ENCODE data around the gene ATXN7L2. TPM values are rescaled to one million over a fixed set of nuclear protein-coding genes. Genes with fewer than 3 reads are reported as not detected.

ATXN7L2 gene
- polyA plus RNA-seq, 1 donor from 2014 or later = 16.9 TPM

DNA sequence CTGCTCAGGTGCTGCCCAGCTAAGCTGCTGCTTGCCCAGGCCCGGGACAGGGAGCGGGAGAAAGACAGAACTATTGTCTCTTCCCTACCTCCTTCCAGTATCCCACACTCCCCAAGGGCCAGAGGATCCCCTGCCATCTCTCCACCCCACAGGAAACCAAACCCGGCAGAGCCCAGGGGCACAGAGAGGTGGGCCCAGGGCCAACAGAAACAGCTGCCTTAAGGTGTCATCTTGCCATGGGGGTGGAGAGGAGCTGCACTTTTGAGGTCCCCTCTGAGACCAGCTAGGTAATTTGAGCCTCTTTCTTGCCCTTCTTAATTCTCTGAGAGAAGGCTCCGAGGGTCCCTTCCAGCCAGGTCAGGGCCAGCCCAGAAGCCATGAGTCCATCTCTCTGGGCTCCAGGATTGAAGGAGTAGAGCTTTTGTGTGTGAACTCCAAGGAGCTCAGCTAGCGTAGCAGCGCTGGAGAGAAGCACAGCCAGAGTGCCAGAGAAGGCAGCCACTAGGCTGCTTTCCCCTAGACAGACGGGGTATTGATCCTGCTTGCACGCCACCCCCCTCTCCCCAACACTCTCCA is 46.3 kb downstream of the ATXN7L2 start (continued):
- TF ChIP-seq, protein P1, sequence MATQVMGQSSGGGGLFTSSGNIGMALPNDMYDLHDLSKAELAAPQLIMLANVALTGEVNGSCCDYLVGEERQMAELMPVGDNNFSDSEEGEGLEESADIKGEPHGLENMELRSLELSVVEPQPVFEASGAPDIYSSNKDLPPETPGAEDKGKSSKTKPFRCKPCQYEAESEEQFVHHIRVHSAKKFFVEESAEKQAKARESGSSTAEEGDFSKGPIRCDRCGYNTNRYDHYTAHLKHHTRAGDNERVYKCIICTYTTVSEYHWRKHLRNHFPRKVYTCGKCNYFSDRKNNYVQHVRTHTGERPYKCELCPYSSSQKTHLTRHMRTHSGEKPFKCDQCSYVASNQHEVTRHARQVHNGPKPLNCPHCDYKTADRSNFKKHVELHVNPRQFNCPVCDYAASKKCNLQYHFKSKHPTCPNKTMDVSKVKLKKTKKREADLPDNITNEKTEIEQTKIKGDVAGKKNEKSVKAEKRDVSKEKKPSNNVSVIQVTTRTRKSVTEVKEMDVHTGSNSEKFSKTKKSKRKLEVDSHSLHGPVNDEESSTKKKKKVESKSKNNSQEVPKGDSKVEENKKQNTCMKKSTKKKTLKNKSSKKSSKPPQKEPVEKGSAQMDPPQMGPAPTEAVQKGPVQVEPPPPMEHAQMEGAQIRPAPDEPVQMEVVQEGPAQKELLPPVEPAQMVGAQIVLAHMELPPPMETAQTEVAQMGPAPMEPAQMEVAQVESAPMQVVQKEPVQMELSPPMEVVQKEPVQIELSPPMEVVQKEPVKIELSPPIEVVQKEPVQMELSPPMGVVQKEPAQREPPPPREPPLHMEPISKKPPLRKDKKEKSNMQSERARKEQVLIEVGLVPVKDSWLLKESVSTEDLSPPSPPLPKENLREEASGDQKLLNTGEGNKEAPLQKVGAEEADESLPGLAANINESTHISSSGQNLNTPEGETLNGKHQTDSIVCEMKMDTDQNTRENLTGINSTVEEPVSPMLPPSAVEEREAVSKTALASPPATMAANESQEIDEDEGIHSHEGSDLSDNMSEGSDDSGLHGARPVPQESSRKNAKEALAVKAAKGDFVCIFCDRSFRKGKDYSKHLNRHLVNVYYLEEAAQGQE (IDR thresholded peaks at IDR 0.05; ENCODE audit: borderline replicate concordance) = no peak
- no peak for TF ChIP-seq EZH2 (IDR thresholded peaks at IDR 0.05; ENCODE audit: borderline replicate concordance, insufficient read depth, low read length, poor library complexity, severe bottlenecking)

DNA sequence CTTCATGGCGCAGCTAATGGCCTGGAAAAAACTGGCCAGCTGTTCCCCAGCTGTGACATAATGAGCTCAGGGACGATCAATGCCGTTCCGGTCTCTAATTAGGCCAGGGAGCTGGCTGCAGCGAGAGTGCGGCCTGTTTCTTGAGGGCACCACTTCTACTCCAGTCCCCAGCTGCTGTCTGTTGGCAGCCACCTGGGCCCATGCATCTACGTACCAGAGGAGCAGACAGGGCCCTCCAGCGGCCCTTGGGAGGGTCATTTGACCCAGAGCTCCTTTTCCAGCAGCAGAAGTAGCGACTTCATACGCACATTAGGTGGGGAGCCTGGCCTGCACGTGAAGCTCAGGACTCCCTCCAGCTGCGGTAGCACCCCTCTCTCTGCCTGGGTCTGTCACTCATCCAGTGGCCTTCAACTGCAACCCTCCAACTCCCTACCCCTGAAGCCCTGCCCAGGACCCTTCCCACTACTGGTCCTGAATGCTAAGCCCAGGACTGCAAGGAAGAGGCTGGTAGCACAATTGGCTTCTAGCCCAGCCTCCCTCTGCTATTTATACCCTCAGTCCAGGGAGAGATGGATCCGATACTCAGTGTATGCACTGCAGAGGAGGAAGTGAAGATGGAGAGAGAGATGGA is 46.9 kb downstream of the ATXN7L2 start:
- no peaks in the 10 kb centered on the region for H3K27me3 ChIP-seq (ENCODE audit: insufficient read depth, low read depth, low read length)
- no peaks in the 10 kb centered on the region for H3K79me2 ChIP-seq (replicated peaks; ENCODE audit: insufficient read depth, low read length)
- H3K36me3 ChIP-seq (ENCODE audit: insufficient read depth, low read length) = no peaks in the 10 kb centered on the region
- H3K27ac ChIP-seq (ENCODE audit: low read length) = peak overlapping the region; percentile 12
- TF ChIP-seq EZH2 (IDR thresholded peaks at IDR 0.05; ENCODE audit: borderline replicate concordance, insufficient read depth, low read length, poor library complexity, severe bottlenecking) (no peak), POLR2AphosphoS5 (IDR thresholded peaks at IDR 0.05) (peak; percentile 24)
- no peaks in the 10 kb centered on the region for H3F3A ChIP-seq (ENCODE audit: insufficient read depth, low read length, poor library complexity, severe bottlenecking)
- H3K4me2 ChIP-seq (ENCODE audit: low read length) = no peak overlapping the region
- no peak overlapping the region for H3K4me3 ChIP-seq (ENCODE audit: low read length)
- H3K9me3 ChIP-seq (ENCODE audit: low read length) = no peaks in the 10 kb centered on the region
- H2AFZ ChIP-seq (ENCODE audit: low read depth, low read length) = no peak overlapping the region
- no peaks in the 10 kb centered on the region for H3K9me2 ChIP-seq (ENCODE audit: insufficient read depth, low read length)
- H3K9ac ChIP-seq (ENCODE audit: low read length) = no peak overlapping the region
- H4K20me1 ChIP-seq (ENCODE audit: insufficient read depth) = no peaks in the 10 kb centered on the region

DNA sequence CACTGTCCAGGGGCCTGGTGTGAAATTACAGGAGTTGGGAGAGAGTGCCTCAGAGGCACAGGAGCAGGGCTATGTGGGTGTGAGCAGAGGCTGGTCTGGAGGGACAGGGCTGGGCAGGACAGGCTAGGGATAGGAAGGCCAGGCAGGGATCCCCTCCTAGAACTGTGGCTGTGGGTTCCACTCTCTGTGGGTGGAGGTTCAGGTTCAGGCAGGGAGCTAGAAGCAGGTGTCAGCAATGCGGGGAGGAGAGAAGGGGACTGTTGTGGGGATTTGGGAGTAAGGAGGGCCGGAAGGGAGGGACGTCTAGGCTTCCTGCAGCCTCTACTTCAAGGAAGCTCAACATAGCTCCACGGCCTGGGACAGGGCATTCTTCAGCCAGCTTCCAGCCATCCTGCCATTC is 47.7 kb downstream of the ATXN7L2 start:
- H3K27ac ChIP-seq (ENCODE audit: low read length) = no peak overlapping the region
- H4K20me1 ChIP-seq (ENCODE audit: insufficient read depth) = no peaks in the 10 kb centered on the region
- no peaks in the 10 kb centered on the region for H3K27me3 ChIP-seq (ENCODE audit: insufficient read depth, low read depth, low read length)
- H3K79me2 ChIP-seq (replicated peaks; ENCODE audit: insufficient read depth, low read length) = no peaks in the 10 kb centered on the region
- no peaks in the 10 kb centered on the region for H3K36me3 ChIP-seq (ENCODE audit: insufficient read depth, low read length)
- H3K4me3 ChIP-seq (ENCODE audit: low read length) = no peak overlapping the region
- no peaks in the 10 kb centered on the region for H3K9me2 ChIP-seq (ENCODE audit: insufficient read depth, low read length)
- H2AFZ ChIP-seq (ENCODE audit: low read depth, low read length) = no peak overlapping the region
- TF ChIP-seq, protein P1 (IDR thresholded peaks at IDR 0.05; ENCODE audit: borderline replicate concordance) = no peak
- TF ChIP-seq MXI1 (conservative IDR thresholded peaks at IDR 0.05; ENCODE audit: poor library complexity, severe bottlenecking) = no peak
- TF ChIP-seq, protein P2, sequence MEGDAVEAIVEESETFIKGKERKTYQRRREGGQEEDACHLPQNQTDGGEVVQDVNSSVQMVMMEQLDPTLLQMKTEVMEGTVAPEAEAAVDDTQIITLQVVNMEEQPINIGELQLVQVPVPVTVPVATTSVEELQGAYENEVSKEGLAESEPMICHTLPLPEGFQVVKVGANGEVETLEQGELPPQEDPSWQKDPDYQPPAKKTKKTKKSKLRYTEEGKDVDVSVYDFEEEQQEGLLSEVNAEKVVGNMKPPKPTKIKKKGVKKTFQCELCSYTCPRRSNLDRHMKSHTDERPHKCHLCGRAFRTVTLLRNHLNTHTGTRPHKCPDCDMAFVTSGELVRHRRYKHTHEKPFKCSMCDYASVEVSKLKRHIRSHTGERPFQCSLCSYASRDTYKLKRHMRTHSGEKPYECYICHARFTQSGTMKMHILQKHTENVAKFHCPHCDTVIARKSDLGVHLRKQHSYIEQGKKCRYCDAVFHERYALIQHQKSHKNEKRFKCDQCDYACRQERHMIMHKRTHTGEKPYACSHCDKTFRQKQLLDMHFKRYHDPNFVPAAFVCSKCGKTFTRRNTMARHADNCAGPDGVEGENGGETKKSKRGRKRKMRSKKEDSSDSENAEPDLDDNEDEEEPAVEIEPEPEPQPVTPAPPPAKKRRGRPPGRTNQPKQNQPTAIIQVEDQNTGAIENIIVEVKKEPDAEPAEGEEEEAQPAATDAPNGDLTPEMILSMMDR (IDR thresholded peaks at IDR 0.05; ENCODE audit: poor library complexity, severe bottlenecking) = no peak
- no peak for TF ChIP-seq POLR2AphosphoS5 (IDR thresholded peaks at IDR 0.05)
- no peak for TF ChIP-seq TAF1 (IDR thresholded peaks at IDR 0.05; ENCODE audit: low read depth)
- TF ChIP-seq RAD21 (conservative IDR thresholded peaks at IDR 0.05) = no peak
- no peak for TF ChIP-seq EZH2 (IDR thresholded peaks at IDR 0.05; ENCODE audit: borderline replicate concordance, insufficient read depth, low read length, poor library complexity, severe bottlenecking)
- no peak for TF ChIP-seq EP300 (conservative IDR thresholded peaks at IDR 0.05; ENCODE audit: poor library complexity, severe bottlenecking)
- no peak for TF ChIP-seq SMC3 (conservative IDR thresholded peaks at IDR 0.05; ENCODE audit: poor library complexity)
- H3K9ac ChIP-seq (ENCODE audit: low read length) = no peak overlapping the region
- no peaks in the 10 kb centered on the region for H3F3A ChIP-seq (ENCODE audit: insufficient read depth, low read length, poor library complexity, severe bottlenecking)
- H3K4me2 ChIP-seq (ENCODE audit: low read length) = no peak overlapping the region
- H3K9me3 ChIP-seq (ENCODE audit: low read length) = no peaks in the 10 kb centered on the region
